Activated CD4-positive, alpha-beta T cell treated with anti-CD3 and anti-CD28 coated beads, Interleukin-2, amount 50 U/mL, for 16 hours (primary cell): ENCODE measurements around the gene HEYL.
A peak's percentile ranks its signal among the peaks of the same experiment; 100 is the strongest.
"Not testable (repeated sequence)": the region's sequence is repeated elsewhere in the genome, so short reads cannot be mapped to it uniquely, and the experiment has no call there.

ENCODE experiments used
- DNase-seq: peaks from one replicate; pipeline ENCODE4 v3.0.0-alpha.2; 2020

The HEYL gene

GRCh38 chr1:39635205-39635870, 4.1 kb downstream of the HEYL start:
- DNase-seq: no peak

GRCh38 chr1:39633422-39633821, 6.0 kb downstream of the HEYL start:
- no peak for DNase-seq

GRCh38 chr1:39632682-39633417, 6.6 kb downstream of the HEYL start:
- DNase-seq: no peak

- DNase-seq: no peak
Observed at GRCh38 chr1:39632323-39632681, 7.1 kb downstream of the HEYL start.

- no peak for DNase-seq
Observed at GRCh38 chr1:39631361-39632322, 7.8 kb downstream of the HEYL start.

GRCh38 chr1:39628807-39629350, 10.6 kb downstream of the HEYL start:
- DNase-seq: peak; percentile 43

- no peak for DNase-seq
Observed at GRCh38 chr1:39626646-39627045, 12.8 kb downstream of the HEYL start.

- DNase-seq: no peak
Observed at GRCh38 chr1:39625462-39626273, 13.8 kb downstream of the HEYL start.

- DNase-seq: no peak
Observed at GRCh38 chr1:39625009-39625408, 14.4 kb downstream of the HEYL start.

GRCh38 chr1:39623053-39623452, 16.4 kb downstream of the HEYL start:
- DNase-seq: no peak

GRCh38 chr1:39622427-39622826, 17.0 kb downstream of the HEYL start:
- no peak for DNase-seq

GRCh38 chr1:39620659-39621165, 18.7 kb downstream of the HEYL start:
- DNase-seq: no peak

GRCh38 chr1:39617488-39618049, 21.9 kb downstream of the HEYL start:
- no peak for DNase-seq

- DNase-seq: no peak
Observed at GRCh38 chr1:39615086-39615673, 24.3 kb downstream of the HEYL start.

GRCh38 chr1:39614488-39614887, 25.0 kb downstream of the HEYL start:
- no peak for DNase-seq

GRCh38 chr1:39613250-39613649, 26.2 kb downstream of the HEYL start:
- no peak for DNase-seq

- peak; percentile 86 for DNase-seq
Observed at GRCh38 chr1:39609618-39610331, 29.7 kb downstream of the HEYL start.

- no peak for DNase-seq
Observed at GRCh38 chr1:39608921-39609320, 30.5 kb downstream of the HEYL start.

GRCh38 chr1:39603677-39604076, 35.8 kb downstream of the HEYL start:
- DNase-seq: not testable (repeated sequence)

GRCh38 chr1:39601667-39602255, 37.7 kb downstream of the HEYL start:
- not testable (repeated sequence) for DNase-seq
